HL-60 (cell line): ENCODE results near the gene KDELR3.

Source experiments
- DNase-seq, 2 experiments: peaks; one replicate each; pipeline ENCODE4 v3.0.0-alpha.2; 2010 to 2020; ENCODE audit warnings: low read depth in 1 of 2, low spot score in 1 of 2
- H3K27ac ChIP-seq: fragments of 250-450 bp; sonication (Bioruptor Pico); replicated peaks from 2 replicates; pipeline ENCODE4 v1.5.1; 2020; ENCODE audit warnings: mild to moderate bottlenecking, moderate library complexity
- H3K27me3 ChIP-seq: fragments of 250-450 bp; sonication (Bioruptor Pico); 2 replicates; pipeline ENCODE4 v1.5.1; 2021; ENCODE audit warnings: mild to moderate bottlenecking, moderate library complexity; ENCODE audit not compliant: insufficient read depth, poor library complexity, severe bottlenecking
- H3K4me3 ChIP-seq: replicated peaks from 2 replicates; pipeline ENCODE4 v1.5.1; 2011; ENCODE audit warnings: mild to moderate bottlenecking, control low read depth, low read length; ENCODE audit not compliant: insufficient read depth
- CTCF ChIP-seq: IDR thresholded peaks from one replicate; pipeline ENCODE4 v1.5.1; 2011; ENCODE audit warnings: low read length, control low read depth, inconsistent platforms; ENCODE audit not compliant: insufficient read depth
- GABPA ChIP-seq: IDR thresholded peaks from 2 replicates; pipeline ENCODE4 v1.6.1; 2012; ENCODE audit warnings: low read depth
- POLR2AphosphoS5 ChIP-seq: IDR thresholded peaks from 2 replicates; pipeline ENCODE4 v1.6.1; 2012; ENCODE audit warnings: low read depth
- REST ChIP-seq: IDR thresholded peaks from 2 replicates; pipeline ENCODE4 v1.6.1; 2012; ENCODE audit warnings: low read depth; ENCODE audit not compliant: insufficient replicate concordance
- SPI1 ChIP-seq: IDR thresholded peaks from 2 replicates; pipeline ENCODE4 v1.6.1; 2012; ENCODE audit warnings: low read depth, mild to moderate bottlenecking, borderline replicate concordance

Gene KDELR3

GRCh38 chr22:38451404-38451803 is 16.5 kb upstream of the KDELR3 start:
- TF ChIP-seq CTCF (no peak), POLR2AphosphoS5 (no peak), GABPA (no peak), REST (no peak), SPI1 (no peak)
- Histone ChIP-seq H3K27me3 (peaks cover 47% of the 10 kb centered on the region), H3K27ac (no peak overlapping the region), H3K4me3 (no peak overlapping the region)
- no peak for DNase-seq

GRCh38 chr22:38451864-38452263 is 16.0 kb upstream of the KDELR3 start:
- no peak for TF ChIP-seq SPI1
- no peak for TF ChIP-seq GABPA
- TF ChIP-seq REST: no peak
- TF ChIP-seq CTCF: no peak
- no peak for TF ChIP-seq POLR2AphosphoS5
- no peak for DNase-seq
- H3K27me3 ChIP-seq: peaks cover 50% of the 10 kb centered on the region
- no peak overlapping the region for H3K27ac ChIP-seq
- no peak overlapping the region for H3K4me3 ChIP-seq

- peaks cover 50% of the 10 kb centered on the region for H3K27me3 ChIP-seq
- no peak for DNase-seq
- TF ChIP-seq SPI1 (no peak), REST (no peak), POLR2AphosphoS5 (no peak), CTCF (no peak), GABPA (no peak)
- H3K27ac ChIP-seq: no peak overlapping the region
- H3K4me3 ChIP-seq: no peak overlapping the region
Measured at GRCh38 chr22:38452373-38453065, 15.4 kb upstream of the KDELR3 start.
